AML-193 (cell line): ENCODE measurements around the gene RNGTT.
"Not testable (repeated sequence)": the region's sequence is repeated elsewhere in the genome, so short reads cannot be mapped to it uniquely, and the experiment has no call there.

ENCODE experiments used
- DNase-seq, 2 experiments: peaks; one replicate each; lab custom pipeline; 2025; lab: John Stamatoyannopoulos, UW

The RNGTT gene

GRCh38 chr6:88970301-88970700, 6.9 kb upstream of the RNGTT start:
- DNase-seq: no peak

DNA sequence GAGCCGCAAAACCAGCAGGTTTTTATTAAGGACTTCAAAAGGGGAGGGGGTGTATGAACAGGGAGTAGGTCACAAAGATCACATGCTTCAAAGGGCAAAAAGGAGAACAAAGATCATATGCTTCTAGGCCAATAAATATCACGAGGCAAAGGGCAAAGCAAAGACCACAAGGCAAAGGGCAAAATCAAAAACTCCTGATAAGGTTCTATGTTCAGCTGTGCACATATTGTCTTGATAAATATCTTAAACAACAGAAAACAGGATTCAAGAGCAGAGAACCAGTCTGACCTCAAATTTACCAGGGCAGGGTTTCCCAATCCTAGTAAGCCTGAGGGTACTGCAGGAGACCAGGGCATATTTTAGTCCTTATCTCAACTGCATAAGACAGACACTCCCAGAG, 5.8 kb upstream of the RNGTT start:
- DNase-seq: not testable (repeated sequence)

DNA sequence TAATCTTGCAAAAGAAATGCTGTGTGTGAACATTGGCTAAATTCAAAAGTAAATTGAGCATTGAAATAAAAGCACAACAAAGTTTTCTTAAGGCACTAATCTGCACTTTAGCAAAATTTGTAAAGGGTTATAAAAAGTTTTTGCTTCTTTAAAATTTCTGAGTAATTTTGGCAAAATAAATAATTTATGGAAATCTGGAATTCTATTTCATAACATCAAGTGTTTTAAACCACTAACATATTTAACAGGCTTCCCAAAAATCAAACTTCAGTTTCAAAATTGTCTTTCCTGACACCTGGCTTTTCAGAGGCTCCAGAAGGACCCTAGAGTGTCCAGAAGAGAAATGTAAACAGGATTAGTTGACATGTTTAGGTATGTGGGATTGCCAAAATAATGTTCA, 4.5 kb upstream of the RNGTT start:
- no peak for DNase-seq

- no peak for DNase-seq
Observed at GRCh38 chr6:88965691-88966090, 2.3 kb upstream of the RNGTT start.

- DNase-seq: no peak
Observed at GRCh38 chr6:88964509-88964908, 1.1 kb upstream of the RNGTT start.

DNA sequence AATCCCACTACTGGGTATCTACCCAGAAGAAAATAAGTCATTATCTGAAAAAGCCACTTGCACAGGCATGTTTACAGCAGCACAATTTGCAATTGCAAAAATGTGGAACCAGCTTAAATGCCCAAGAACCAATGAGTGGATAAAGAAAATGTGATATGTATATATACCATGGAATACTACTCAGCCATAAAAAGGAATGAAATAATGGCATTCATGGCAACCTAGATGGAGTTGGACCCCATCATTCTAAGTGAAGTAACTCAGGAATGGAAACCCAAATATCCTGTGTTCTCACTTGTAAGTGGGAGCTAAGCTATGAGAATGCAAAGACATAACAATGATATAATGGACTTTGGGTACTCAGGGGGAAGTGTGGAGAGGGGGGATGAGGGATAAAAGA, 4.6 kb downstream of the RNGTT start:
- no peak for DNase-seq

GRCh38 chr6:88953550-88954386, 9.7 kb downstream of the RNGTT start:
- no peak for DNase-seq

GRCh38 chr6:88952065-88952704, 11.2 kb downstream of the RNGTT start:
- no peak for DNase-seq

GRCh38 chr6:88945415-88946008, 17.9 kb downstream of the RNGTT start:
- DNase-seq: no peak

DNA sequence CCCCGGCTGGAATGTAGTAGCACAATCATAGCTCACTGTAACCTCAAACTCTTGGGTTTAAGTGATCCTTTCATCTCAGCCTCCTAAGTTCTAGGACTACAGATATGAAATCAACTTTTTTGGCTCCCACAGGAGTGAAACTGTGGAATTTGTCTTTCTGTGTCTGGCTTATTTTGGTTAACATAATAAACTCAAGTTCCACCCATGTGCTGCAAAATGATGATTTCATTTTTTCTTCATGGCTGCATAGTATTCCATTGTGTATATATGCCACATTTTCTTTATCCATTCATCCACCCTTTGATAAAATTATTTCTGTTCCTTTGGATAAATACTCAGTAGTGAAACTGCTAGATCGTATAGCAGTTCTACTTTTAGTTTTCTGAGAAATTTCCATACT, 29.9 kb downstream of the RNGTT start:
- no peak for DNase-seq

DNA sequence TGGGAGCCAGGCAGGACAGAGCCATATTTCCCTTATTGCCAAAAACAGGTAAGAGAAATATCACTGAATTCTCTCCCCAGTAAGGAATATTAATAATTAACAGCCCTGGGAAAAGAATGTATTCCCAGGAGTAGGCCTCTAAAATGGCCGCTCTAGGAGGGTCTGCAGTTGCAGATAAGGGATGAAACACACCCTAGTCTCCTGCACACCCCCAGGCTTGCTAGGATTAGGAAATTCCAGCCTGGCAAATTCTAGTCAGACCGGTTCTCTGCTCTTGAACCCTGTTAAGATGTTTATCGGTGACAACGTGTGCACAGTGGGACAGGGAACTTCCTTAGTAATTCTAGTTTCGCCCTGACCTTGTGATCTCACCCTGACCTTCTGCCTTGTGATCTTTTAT, 31.4 kb downstream of the RNGTT start:
- not testable (repeated sequence) for DNase-seq

DNA sequence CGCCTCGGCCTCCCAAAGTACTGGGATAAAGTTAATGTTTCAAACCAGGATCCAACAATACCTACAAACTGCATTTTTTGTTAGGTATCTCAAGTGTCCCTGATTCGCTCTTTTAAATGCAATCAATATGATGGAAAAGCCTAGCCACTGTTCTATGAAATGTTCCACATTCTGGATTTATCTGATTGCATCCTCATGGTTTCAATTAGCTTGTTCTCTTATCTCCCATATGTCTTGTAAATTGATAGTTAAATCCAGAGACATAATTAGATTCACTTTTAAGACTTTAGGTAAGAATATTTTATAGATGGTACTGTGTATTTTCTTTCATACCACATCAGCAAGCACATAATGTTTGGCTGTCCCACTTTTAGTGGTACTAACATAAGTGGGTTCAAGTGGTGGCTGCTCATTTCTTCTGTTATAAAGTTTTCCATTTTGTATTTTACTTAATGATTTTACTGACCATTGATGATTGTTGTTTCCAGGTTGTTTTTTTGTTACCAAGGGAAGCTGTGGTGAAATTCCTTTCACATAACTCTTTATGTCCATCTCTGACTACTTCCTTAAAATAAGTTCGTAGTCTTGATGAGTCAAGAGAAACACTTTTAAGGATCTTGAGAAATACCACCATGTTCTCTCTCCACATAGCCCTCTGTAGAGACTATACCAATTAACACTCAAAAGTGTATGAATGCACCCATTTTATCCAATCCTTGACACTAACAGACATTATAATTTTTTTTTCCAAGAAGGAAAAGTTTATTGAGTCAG, 40.5 kb downstream of the RNGTT start:
- DNase-seq: peak; percentile 74 to 79

- no peak for DNase-seq
Observed at GRCh38 chr6:88921734-88922133, 41.7 kb downstream of the RNGTT start.

GRCh38 chr6:88920774-88921733, 42.4 kb downstream of the RNGTT start:
- DNase-seq: no peak

DNA sequence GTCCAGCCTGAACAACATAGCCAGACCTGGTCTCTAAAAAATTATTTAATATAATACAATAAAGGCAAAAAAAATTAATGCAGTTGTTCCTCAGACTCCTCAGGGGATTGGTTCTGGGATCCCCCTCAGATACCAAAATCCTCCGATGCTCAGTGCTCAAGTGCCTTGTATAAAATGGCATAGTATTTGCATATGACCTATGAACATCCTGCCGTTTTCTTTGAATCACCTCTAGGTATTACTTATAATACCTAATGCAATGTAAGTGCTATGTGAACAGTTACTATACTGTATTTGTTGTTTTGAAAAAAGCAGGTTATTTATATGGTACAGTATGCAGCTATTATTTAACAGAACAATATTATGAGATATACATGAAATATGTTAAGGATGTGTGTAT, 43.3 kb downstream of the RNGTT start:
- DNase-seq: no peak

DNA sequence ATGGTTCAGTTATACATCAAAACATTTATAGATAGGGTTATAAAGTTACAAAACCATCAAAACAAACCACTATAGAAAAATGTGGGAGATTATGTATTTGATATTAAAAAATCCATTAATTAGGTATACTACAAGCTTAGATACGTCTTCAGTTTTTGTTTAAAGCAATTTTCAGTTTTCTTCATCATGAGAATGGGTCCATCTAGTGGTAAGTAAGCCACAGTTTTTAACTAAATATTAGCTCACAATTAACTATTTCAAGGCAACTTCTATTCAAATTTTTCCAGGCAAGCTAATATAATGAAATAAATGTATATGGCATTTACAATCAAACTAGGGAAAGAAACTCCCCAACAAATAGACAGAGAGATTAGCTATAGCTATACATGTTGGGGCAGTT, 44.4 kb downstream of the RNGTT start:
- peak; percentile 33 to 43 for DNase-seq

DNA sequence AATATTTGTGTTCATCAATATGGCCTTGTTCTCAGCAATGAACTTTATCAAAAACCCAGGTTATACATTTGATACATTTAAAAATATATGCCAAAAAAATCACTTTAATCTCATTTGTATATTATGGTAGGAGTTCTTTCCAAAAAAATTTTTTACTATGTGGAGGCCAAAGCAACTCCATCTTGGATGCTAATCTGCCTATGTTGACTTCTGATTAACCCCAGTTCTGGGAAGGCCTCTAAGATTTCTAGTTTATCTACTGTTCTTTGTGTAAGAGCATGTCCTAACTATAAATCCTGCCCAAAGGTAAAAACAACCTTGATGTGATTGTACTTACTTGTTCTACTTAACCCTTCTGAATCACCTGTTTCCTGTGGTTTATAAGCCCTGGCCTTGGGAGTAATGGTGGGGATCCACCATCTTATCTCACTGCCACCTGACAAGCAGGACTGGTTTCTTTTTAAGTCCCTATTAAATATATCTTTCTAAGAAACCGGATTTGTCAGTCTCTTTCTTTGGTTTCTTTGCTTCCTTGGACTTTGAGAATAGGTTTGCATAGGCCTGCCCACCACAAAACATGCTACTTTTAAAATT, 46.7 kb downstream of the RNGTT start:
- DNase-seq: no peak

- DNase-seq: no peak
Observed at GRCh38 chr6:88914895-88915598, 48.4 kb downstream of the RNGTT start.

- no peak for DNase-seq
Observed at GRCh38 chr6:88914180-88914579, 49.2 kb downstream of the RNGTT start.

DNA sequence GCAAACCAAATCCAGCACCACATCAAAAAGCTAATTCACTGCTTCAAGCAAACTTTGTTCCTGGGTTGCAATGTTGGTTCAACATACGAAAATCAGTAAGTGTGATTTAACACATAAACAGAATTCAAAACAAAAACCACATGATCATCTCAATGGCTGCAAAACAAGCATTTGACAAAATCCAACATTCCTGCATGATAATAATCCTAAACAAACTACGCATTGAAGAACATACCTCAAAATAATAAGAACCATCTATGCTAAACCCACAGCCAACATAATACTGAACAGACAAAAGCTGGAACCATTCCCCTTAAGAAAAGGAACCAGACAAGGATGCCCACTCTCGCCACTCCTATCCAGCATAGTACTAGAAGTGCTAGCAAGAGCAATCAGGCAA, 49.9 kb downstream of the RNGTT start:
- no peak for DNase-seq
